NCI-H526 (cell line): Measurements from ENCODE around the gene ZNF521.

Experiments used
- DNase-seq, 2 experiments: peaks; one replicate each; lab custom pipeline; 2025; lab: John Stamatoyannopoulos, UW

Gene ZNF521

DNA sequence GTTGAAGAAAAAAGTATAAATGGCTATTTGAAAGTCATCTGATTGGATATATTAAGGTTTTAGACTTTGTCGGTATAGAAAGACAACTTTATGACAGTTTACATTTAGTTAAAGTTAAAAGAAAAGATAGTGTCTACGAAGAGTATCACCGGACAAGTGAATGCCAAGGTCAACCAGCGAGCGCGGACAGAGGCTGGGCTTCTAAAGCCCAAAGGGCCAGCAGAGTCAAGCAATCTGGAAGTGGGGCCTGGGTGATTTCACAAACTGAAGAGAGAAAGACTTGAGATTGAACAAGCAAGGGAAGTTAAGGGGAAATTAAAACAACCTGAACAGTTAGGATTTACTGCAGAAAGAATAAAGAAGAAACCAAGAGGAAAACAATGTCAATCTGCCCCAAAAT lies 16.3 kb downstream of the ZNF521 start:
- DNase-seq, result no peak

DNA sequence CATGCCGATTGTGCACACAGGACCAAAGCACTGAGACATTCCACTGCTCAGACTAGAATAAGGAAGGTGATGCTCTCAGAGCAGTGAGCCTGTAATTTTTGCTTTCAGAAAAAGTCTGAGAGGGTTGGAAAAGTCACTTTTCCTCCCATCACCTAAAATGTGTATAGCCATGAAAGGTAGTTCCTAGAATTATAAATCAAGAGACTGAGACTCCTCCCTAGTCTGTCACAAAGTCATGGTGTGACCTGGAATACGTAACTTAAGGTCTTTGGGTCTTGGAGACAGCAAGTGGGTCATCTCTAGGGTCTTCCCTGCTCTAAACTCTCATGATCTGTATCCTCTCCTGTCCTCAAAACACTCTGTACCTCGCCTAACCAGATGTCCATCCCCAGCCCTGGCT lies 16.9 kb downstream of the ZNF521 start:
- DNase-seq, result no peak

DNA sequence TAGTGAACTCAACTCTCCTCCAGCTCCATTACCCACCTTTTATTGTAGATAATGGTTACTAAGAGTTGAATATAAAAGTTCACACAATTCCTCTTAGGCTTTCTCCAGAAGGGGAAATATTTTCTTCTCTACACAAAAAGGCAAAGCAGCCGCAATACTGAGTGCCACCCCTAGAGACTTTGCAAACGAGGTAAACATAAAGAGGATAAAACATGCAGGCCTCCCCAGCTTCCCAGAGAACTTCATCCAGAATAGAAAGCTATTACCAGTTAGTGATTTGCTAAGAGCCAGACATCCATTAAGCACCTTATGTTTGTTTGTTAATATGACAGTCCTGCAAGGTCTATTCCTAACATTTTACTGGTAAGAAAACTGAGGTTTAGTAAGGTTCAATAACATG lies 17.4 kb downstream of the ZNF521 start:
- DNase-seq, result no peak

DNA sequence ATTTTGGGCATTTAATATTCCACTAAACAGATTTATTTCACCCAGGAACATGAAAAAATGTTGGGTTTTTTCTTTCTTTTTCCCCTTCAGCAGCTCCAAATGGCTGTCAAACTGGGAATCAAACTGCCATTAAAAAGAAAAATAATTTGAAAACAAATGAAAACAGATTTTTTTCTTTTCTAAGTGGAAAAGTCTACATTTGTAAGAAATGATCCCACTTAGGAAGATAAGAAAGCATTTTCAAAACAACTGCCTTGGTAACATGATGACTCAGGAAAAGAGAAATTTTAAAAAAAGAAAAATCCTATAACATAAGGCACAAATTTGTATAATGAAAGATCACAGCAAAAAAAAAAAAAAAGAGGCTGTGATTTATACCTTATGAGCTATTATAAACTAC lies 20.0 kb downstream of the ZNF521 start:
- DNase-seq, result no peak

DNA sequence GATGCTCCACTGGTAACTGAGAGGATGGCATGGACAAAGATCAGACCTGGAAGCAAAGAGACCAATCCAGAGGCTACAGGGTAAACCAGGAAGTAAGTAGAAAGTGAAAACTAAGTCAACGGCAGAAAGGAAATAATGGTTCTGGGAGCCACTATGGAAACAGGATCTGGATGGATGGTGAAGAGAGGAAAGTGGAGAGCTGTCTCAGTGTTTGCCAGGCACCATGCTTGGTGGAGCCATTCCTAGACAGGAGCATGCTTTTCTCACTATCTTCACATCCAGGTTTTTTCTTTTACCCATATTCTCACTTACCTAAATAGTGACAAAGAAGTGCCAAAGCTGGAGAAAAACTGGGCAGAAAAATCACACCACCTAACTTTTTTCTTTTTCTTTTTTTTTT lies 22.2 kb downstream of the ZNF521 start:
- DNase-seq, result no peak

DNA sequence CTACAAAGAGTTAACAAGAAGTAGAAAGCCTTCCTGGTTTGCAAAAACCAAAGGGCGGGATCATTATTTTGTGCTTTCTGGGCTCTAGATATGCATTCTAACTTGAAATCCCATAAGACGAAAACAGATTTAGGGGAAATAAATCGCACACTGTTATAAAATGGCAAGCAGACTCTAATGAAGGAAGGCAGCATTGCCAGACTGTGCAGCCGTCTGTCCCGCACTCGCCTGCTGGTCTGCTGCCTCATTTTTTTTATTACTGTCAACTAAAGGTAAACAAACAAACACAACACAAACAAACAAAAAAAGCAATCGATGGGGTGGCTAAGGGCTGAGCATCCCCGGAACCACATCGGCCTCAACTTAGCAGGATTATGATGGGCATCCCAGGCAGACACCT lies 24.4 kb downstream of the ZNF521 start:
- DNase-seq, result no peak

DNA sequence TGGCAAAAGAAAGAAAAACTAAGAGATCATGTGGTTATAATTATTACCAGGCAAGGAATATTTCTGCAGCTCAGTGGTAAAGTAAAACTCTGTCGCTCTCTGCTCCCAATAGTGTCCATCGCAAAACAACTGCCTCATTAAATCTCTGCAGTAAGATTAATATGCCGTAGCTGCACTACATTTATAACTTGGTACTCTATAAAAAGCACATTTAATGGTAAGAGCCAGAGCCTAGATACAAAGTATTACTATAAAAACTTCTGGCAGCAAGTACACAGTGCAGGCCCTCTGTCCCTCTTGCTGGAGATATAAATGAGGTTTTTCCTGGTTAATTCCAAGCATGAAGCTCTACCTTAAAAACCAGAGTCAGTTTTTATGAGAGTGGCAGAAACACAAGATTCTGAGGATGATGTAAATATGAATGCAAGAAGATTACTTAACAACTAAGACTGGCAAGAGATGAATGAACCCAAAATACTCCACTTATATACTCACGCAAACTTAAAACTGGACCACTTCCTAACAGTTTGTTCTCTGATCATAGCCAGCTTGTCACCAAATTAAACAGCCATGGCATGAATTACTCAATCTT lies 25.5 kb downstream of the ZNF521 start:
- no peak for DNase-seq

DNA sequence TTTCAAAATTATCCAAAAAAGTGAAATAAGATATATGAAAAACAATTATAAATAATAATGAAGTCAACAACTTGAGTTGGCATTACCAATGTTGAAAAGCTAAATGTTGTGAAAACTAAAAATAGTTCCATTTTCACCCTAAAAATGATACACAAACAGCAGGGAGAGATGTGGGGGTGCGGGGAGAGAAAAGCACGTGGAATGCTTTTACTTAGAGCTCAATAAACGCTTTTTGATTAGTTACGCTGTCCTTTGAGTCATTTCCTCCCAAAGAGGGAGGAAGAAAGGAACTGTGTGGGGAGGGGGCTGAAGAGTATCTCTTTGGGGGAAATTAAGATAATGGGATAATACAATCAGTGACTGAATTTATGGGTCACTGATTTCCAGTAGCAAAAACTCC lies 29.2 kb downstream of the ZNF521 start:
- no peak for DNase-seq

DNA sequence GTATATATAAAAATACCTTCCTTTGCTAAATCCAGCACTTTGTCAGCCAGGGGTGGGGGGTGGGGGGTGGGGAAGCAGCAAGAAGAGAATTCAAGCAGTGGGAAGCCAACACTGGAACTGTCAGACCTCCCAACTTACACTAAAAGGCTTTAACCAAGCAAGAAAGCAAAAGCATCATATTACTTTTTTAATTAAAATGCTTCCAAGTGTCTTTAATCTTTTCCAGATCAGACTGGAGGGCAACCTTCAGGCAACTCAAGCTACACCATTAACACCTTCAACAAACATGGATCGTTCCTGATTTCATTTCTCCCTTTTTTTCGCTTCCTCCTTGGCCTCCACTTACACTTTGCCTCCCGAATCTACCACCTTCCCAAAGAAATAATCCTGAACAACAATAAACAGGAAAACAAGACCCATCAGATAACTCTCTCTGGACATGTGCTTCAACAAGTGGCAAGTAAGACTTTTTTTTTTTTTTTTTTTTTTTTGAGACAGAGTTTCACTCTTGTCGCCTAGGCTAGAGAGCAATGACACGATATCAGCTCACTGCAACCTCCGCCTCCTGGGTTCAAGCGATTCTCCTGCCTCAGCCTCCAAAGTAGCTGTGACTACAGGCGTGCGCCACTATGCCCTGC lies 35.5 kb downstream of the ZNF521 start:
- DNase-seq, result no peak

DNA sequence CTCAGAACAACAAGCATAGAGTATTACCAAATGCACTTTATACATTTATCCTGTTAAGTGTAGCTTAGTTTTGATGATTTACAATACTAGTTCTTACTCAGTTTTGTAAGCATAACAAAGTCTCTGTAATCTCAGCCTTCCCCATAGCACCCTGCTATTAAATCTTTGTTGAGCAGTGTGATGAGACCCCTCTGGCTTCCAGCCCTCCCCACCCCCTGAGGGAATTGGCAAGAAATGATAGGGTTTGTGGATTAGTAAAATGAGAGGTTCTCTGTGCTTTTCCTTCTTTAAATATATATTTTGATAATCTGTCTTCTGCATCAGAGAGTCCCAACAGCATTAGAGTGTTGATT lies 37.2 kb downstream of the ZNF521 start:
- DNase-seq, result no peak

DNA sequence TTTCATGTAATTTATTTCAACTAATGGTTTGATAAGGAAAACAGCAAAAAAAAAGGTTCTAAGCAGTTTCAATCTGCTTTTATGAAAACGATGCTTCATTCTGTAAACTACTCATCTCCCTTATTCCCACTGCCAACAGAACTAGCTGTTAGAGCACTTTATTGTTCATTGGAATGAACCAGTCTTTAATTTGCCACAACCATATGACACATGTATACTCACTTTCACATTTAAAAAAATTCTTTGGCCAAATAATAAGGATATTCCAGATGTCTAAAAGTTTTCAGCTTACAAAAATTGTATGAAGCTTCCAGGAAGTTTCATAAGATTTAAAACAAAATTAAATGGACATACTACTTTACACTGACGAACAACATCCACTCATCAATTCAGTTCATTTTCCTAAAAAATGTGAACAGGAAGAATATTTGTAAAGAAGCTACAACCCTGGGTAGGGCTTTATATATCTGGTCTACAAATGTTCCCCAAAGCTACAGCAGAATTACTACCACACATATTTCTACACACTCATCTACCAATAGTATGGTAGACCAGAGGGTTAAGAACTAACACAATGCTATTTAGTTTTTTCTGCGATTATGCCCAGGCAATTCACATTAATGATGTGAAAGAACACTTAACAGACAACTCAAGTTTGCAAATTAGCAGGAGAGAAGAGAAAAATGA lies 37.7 kb downstream of the ZNF521 start:
- DNase-seq, result no peak

DNA sequence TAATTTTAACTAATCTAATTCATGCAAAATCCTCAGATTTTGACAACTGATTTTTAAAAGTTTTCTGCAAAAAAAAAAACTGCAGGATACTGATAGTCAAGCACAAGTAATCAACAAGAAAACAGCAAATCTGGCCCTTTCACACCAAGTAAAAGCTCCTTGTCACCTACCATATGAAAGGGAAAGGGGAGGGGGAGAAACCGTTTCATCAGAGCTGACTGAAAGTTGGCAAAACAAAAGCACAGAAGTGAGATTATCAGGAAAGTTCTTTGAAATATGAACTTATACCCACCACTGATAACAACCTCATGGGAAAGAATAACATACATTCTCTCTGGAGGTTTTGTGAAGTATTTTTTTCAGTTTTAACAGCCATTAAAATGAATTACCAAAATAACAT lies 38.7 kb downstream of the ZNF521 start:
- DNase-seq, result no peak

DNA sequence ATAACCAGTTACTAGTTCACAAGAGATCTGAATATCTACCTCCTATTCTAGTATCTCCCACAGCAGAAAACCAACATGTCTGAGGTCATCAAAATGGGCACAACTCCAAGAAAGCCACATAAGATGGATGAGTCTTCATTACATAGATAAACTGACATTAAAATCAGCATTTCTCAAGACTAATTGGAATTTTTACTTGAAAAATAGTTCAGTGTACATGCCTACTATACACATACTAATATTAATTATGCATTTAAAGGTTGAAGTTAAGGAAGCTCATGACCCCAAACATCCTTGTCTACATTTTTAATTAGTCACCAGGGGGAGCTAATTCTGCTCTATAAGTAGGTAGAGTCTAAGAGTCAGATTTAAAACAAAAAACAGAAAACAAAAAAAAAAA lies 41.9 kb downstream of the ZNF521 start:
- no peak for DNase-seq

DNA sequence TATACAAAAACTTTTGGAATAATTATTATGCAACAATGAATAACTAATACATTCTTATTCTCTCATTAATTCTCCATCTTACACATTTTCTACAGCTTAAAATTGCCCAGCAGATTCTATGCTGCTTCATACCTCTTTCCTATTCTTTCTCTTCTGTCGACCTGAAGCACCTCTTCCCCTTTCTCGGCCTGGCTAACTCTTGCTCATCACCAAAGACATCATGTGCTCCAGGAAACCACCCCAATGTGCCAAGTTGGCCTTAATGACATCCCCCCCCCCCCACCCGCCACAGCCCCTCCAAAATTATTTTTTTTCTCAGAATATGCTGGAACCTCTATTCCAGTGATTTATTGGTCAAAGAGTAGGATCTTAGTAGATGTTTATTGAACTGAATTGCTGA lies 43.6 kb downstream of the ZNF521 start:
- DNase-seq, result no peak

DNA sequence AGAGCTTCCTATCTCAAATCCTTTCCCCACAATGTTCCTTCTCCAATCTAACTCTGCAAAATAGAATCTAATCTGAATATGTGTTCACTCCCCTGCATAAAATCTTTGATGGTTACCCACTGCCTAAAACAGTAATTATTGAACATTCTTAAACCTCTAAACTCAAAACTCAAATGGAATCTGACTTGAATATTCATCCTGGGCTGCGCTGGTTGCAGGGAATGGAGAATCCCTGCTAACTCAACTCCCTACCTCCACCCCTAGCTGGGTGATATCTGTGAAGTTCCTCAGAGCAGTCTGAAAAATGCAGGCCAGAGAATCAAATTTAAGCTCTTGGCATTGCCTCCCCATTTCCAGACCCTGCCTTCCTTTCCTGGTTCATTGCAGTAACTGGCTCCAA lies 44.8 kb downstream of the ZNF521 start:
- no peak for DNase-seq

DNA sequence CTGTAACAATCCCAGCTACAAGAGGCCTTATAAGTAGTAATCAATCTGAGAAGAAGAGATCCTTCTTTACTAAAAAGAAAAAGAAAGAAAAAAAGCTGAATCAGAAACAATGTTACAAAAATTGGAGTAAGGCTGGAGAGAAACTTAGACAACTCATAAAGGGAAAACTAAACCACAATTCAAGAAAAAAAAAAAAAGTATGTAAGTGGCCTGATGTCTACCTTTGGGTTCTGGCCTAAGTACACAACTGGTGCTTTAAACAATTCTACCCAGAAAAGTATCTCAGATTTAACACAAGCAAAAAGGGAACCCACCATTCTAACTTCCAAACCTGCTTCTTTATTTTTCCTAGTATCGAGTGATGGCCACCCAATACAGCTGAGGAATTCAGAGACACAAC lies 45.3 kb downstream of the ZNF521 start:
- DNase-seq, result no peak

DNA sequence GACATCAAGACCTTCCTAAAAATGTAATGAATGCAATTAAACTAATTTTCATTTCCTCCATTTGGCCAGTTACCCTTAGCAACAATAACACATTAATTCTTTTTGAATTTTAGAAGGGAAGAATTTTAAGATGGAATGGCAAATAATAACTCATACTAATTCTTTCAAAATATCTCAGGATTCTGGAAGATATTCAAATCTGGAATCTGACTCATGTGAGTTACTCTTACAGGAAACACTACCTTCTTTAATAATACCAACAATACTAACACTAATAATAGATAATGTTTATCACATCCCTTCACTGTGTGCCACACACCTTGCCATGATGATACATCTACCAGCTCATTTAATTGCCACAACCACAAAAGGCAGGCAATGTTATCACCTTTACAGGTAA lies 46.4 kb downstream of the ZNF521 start:
- DNase-seq, result no peak

DNA sequence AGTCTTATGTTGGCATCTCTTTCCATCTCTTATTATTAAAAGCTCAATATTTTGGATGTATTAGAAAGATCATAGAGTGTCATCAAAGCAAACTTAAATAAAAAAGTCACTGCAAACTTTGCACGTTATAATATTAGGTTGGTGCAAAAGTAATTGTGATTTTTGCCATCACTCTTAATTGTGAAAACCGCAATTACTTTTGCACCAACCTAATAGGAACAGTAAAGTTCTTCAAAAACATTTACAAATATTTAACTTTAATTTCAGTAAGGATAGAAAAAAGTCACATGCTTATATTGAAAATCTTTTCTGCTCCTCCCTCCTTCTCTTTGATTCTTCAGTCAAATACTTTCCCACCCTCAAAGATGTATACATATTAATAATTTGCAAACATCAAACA lies 51.5 kb downstream of the ZNF521 start:
- no peak for DNase-seq

DNA sequence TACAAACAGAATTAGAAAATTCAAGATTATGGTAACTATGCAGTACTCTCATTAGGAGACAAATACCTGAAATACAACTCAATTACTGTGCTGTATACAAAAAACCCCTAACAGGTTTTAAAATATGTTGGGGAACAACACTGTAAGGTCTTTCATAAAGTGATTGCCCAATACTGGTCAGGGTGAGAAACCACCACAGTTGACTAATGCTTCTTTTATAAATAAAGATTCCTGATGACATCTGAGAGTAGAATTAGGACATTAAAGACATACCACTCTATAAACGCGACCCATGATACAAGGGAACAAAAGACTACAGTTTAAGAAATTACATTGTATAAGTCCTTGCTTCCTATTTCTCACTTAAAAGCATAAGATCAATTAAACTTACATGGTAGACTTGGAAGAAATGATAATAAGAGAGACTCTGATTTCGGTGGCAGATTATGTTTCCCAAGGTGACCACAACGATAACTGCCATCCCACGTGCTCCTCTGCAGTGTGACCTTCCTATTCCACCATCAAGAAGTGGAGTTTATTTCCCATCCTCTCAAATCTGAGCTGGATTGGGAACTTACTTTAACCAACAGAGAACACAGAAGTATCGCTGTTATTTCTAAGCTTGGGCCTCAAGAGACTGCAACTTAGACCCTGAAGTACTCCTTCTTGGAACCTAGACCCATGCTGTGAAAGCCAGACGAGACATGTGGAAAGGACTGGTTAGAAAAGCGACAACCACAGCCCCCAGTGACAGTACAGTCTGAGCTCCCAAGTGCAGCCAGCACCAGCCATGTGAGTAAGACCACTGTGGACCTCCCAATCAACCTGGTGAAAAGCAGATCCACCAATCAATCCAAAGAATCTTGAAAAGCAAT lies 52.3 kb downstream of the ZNF521 start:
- no peak for DNase-seq

DNA sequence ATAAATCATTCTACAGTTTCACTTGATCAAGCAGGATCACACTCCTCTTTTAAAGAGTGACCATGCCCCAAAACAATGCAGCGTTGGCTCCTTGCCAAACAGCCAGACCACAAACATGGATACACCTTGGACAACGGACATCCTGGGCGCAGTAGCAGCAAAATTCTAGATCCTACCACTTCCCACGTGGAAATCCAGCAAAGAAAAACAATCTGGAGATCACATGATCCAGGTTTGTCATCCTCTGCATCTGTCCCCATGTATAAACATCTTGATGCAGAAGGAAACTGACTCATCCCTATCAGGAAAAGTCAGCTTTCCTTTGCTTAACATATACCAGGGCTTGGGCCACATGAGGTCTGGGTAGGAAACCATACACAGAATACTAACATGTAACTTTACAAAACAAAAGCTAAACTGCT lies 53.1 kb downstream of the ZNF521 start:
- DNase-seq, result no peak

DNA sequence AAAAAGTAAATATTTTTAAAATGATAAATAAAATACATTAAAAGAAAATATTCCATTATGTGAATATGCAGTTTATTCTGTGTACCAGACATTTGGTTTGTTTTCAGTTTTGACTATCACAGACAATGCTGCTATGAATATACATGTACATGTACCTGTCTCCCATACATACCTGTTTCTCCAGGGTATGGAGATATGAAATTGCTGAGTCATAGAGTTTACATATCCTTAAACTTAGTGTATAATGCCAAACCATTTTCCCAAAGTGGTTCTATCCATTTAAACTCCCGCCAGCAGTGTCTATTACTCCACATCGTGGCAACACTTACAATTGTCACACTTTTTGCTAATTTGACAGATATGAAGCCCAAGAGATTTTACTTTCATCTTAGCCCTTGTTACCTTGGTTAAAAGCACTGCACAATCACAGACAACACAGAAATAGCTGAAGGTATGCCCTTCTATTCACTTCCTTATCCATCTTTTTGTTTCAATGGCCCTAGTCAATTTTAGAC lies 56.3 kb downstream of the ZNF521 start:
- DNase-seq, result no peak

DNA sequence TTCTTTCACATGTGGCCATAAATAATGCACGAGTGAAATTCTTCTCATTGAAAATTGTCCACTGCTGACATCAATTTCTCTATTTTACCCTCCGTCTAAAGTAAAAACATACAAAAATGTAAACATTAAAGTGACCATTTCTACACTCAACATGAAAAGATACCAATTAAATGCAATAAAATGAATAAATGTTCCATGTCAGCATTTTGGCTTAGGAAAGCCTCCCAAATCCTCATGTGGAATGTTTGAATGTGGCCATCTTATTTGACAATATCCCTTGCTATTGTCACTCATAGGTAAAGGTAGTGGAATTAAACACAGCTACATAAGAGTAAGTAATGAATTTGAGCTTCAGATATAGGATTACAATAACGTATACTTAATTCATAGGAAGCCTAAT lies 60.8 kb downstream of the ZNF521 start:
- DNase-seq, result no peak
